GM19397 (cell line): ENCODE data around the gene CPM.
"Not testable (repeated sequence)": the region's sequence is repeated elsewhere in the genome, so short reads cannot be mapped to it uniquely, and the experiment has no call there.

ENCODE experiments used
- ATAC-seq: cut with Tn5 transposase; IDR thresholded peaks from one replicate; pipeline ENCODE4 v1.9.1; 2021; ENCODE audit warnings: mild to moderate bottlenecking, moderate library complexity; ENCODE audit not compliant: unreplicated experiment

Gene CPM

GRCh38 chr12:68809190-68810026, 123.6 kb downstream of the CPM start:
- no peak for ATAC-seq

- peak; percentile 42 for ATAC-seq
These were observed 124.4 kb downstream of the CPM start for GRCh38 chr12:68808388-68809189.

GRCh38 chr12:68807576-68808387, 125.2 kb downstream of the CPM start, which contains the start of gene MDM2:
MDM2 (plus strand) TSS chr12:68808177; CDS start chr12:68808478, 301 bp downstream.
- peak; percentile 82 for ATAC-seq

GRCh38 chr12:68807274-68807575, 125.7 kb downstream of the CPM start:
- ATAC-seq = not testable (repeated sequence)

- ATAC-seq = no peak
These were observed 126.3 kb downstream of the CPM start for GRCh38 chr12:68806488-68807237.

- no peak for ATAC-seq
These were observed 127.3 kb downstream of the CPM start for GRCh38 chr12:68805592-68806120.

GRCh38 chr12:68804657-68805591, 128.0 kb downstream of the CPM start:
- ATAC-seq = no peak

- ATAC-seq = no peak
These were observed 128.9 kb downstream of the CPM start for GRCh38 chr12:68803948-68804656.

GRCh38 chr12:68802911-68803651, 129.9 kb downstream of the CPM start:
- ATAC-seq = not testable (repeated sequence)

GRCh38 chr12:68802372-68802745, 130.6 kb downstream of the CPM start:
- not testable (repeated sequence) for ATAC-seq
